IMR-90 (cell line): ENCODE measurements around the gene FGFBP2. TPM values are rescaled to one million over a fixed set of nuclear protein-coding genes. Genes with fewer than 3 reads are reported as not detected.

Source experiments
- ATAC-seq: fragments of 200-7000 bp; cut with Tn5 transposase; 2 replicates; pipeline ENCODE4 v1.9.1; 2020; ENCODE audit warnings: low read depth, mild to moderate bottlenecking, moderate library complexity
- BruUV-seq: library from RNA; stranded (reverse); fragments of 400-500 nt; replicated peaks from 2 replicates; lab custom pipeline; 2021; lab: Mats Ljungman, UMichigan
- CTCF ChIA-PET: fragments of 300-600 bp; formaldehyde crosslinking; extraction: SDS; loops from one replicate; lab custom pipeline; 2021; ENCODE audit warnings: antibody characterized with exemption; lab: Yijun Ruan, JAX
- POLR2A ChIA-PET: fragments of 300-600 bp; sonication (Branson Sonifier 250); formaldehyde crosslinking; loops from one replicate; lab custom pipeline; 2022; ENCODE audit warnings: antibody characterized with exemption; ENCODE audit not compliant: unreplicated experiment; lab: Charles Lee
- DNase-seq: peaks from one replicate; pipeline ENCODE4 v3.0.0; 2013
- H2AFZ ChIP-seq: replicated peaks from 2 replicates; pipeline ENCODE3; 2013; ENCODE audit warnings: low read length, mild to moderate bottlenecking; ENCODE audit not compliant: poor library complexity
- H2AK5ac ChIP-seq: 2 replicates; pipeline ENCODE4 v1.6.1; 2013; ENCODE audit warnings: low read depth, low read length, inconsistent platforms
- H2AK9ac ChIP-seq: replicated peaks from 2 replicates; pipeline ENCODE3; 2013; ENCODE audit warnings: mild to moderate bottlenecking, low read depth, low read length, moderate library complexity; ENCODE audit not compliant: poor library complexity
- H2BK120ac ChIP-seq: 2 replicates; pipeline ENCODE4 v1.6.1; 2013; ENCODE audit warnings: low read depth, low read length, inconsistent platforms
- H2BK15ac ChIP-seq: 3 replicates; pipeline ENCODE4 v1.6.1; 2013; ENCODE audit warnings: low read depth, low read length, inconsistent platforms
- H2BK20ac ChIP-seq: 2 replicates; pipeline ENCODE4 v1.6.1; 2013; ENCODE audit warnings: low read depth, mild to moderate bottlenecking, inconsistent platforms, low read length, moderate library complexity
- H2BK5ac ChIP-seq: 2 replicates; pipeline ENCODE4 v1.6.1; 2013; ENCODE audit warnings: mild to moderate bottlenecking, low read depth, low read length, inconsistent platforms; ENCODE audit not compliant: poor library complexity, severe bottlenecking
- H3K14ac ChIP-seq: replicated peaks from 2 replicates; pipeline ENCODE4 v1.6.1; 2013; ENCODE audit warnings: low read depth, low read length, inconsistent platforms
- H3K18ac ChIP-seq: 2 replicates; pipeline ENCODE4 v1.6.1; 2013; ENCODE audit warnings: low read depth, low read length, control low read depth
- H3K23ac ChIP-seq: 2 replicates; pipeline ENCODE4 v1.6.1; 2013; ENCODE audit warnings: low read depth, low read length, inconsistent platforms
- H3K27ac ChIP-seq: 2 replicates; pipeline ENCODE4 v1.5.1; 2013; ENCODE audit warnings: mild to moderate bottlenecking, control low read depth, low read length; ENCODE audit not compliant: insufficient read depth
- H3K27me3 ChIP-seq: 2 replicates; pipeline ENCODE4 v1.6.1; 2013; ENCODE audit warnings: low read length; ENCODE audit not compliant: control insufficient read depth, insufficient read depth
- H3K36me3 ChIP-seq: 2 replicates; pipeline ENCODE4 v1.6.1; 2013; ENCODE audit warnings: low read length, mixed read lengths; ENCODE audit not compliant: control insufficient read depth, insufficient read depth
- H3K4ac ChIP-seq: 2 replicates; pipeline ENCODE4 v1.6.1; 2013; ENCODE audit warnings: low read depth, low read length, inconsistent platforms
- H3K4me1 ChIP-seq: 2 replicates; pipeline ENCODE4 v1.6.1; 2013; ENCODE audit warnings: low read length, mixed read lengths; ENCODE audit not compliant: control insufficient read depth, insufficient read depth
- H3K4me2 ChIP-seq: 2 replicates; pipeline ENCODE4 v1.6.1; 2013; ENCODE audit warnings: low read depth, mild to moderate bottlenecking, control low read depth, low read length, moderate library complexity
- H3K4me3 ChIP-seq: 2 replicates; pipeline ENCODE4 v1.5.1; 2013; ENCODE audit warnings: low read depth, mild to moderate bottlenecking, control low read depth, low read length, moderate library complexity; ENCODE audit not compliant: insufficient read depth
- H3K56ac ChIP-seq: 2 replicates; pipeline ENCODE4 v1.6.1; 2013; ENCODE audit warnings: low read length, inconsistent platforms; ENCODE audit not compliant: insufficient read depth; ENCODE audit errors: extremely low read depth
- H3K79me1 ChIP-seq, 2 experiments: 2 replicates each; pipeline ENCODE4 v1.6.1; 2013; ENCODE audit warnings: low read length in 2 of 2, inconsistent platforms in 1 of 2, low read depth in 1 of 2
- H3K9ac ChIP-seq: 2 replicates; pipeline ENCODE4 v1.6.1; 2013; ENCODE audit warnings: low read depth, low read length, control low read depth
- H3K9me1 ChIP-seq: 2 replicates; pipeline ENCODE4 v1.6.1; 2013; ENCODE audit warnings: low read length, inconsistent platforms; ENCODE audit not compliant: insufficient read depth
- H3K9me3 ChIP-seq: 2 replicates; pipeline ENCODE4 v1.6.1; 2013; ENCODE audit warnings: low read length; ENCODE audit not compliant: control insufficient read depth, insufficient read depth
- H4K20me1 ChIP-seq: 2 replicates; pipeline ENCODE4 v1.6.1; 2013; ENCODE audit warnings: low read length, inconsistent platforms; ENCODE audit not compliant: insufficient read depth
- H4K5ac ChIP-seq: 2 replicates; pipeline ENCODE4 v1.6.1; 2013; ENCODE audit warnings: mild to moderate bottlenecking, low read depth, low read length, control low read depth
- H4K8ac ChIP-seq, 2 experiments: 2 replicates each; pipeline ENCODE4 v1.6.1; 2013; ENCODE audit warnings: low read depth in 2 of 2, low read length in 2 of 2, control low read depth in 1 of 2, inconsistent platforms in 1 of 2
- H4K91ac ChIP-seq: 2 replicates; pipeline ENCODE4 v1.6.1; 2013; ENCODE audit warnings: low read depth, low read length, inconsistent platforms; ENCODE audit not compliant: insufficient read depth
- CEBPB ChIP-seq: IDR thresholded peaks from 2 replicates; pipeline ENCODE4 v1.6.1; 2012; ENCODE audit warnings: low read depth, low read length, improper control_type of control experiment
- POLR2A ChIP-seq: IDR thresholded peaks from 2 replicates; pipeline ENCODE4 v1.6.1; 2012; ENCODE audit warnings: mild to moderate bottlenecking, low read depth, low read length
- WGBS, 2 experiments: methylation state at CpG; one replicate each; pipeline versions ENCODE4 v1.1.5 to v1.1.7; 2013; ENCODE audit warnings: missing lambda C conversion rate in 2 of 2; ENCODE audit not compliant: insufficient read length in 1 of 2; ENCODE audit errors: extremely low coverage in 2 of 2; 5-methylcytosine and 5-hydroxymethylcytosine counted together
- dilution Hi-C: fragments of 300-500 bp; cut with HindIII; formaldehyde crosslinking; loops from one replicate; pipeline ENCODE4 v1.14.3; 2018; ENCODE audit warnings: low sequenced_read_pairs; ENCODE audit not compliant: unreplicated experiment
- in situ Hi-C: fragments of 300-500 bp; cut with MboI; formaldehyde crosslinking; loops from 3 replicates; pipeline ENCODE4 v1.14.3; 2019; ENCODE audit warnings: low sequenced_read_pairs, inconsistent platforms, mixed read lengths
- intact Hi-C: fragments of 100-400 bp; cut with micrococcal nuclease; formaldehyde crosslinking; loops from 2 replicates; pipeline ENCODE4 v1.10.0; 2022
- polyA plus RNA-seq, 3 experiments: library from polyadenylated mRNA; depleted of rRNA; stranded (reverse); fragments of >200 nt; gene quantifications; 2 replicates each; pipeline ENCODE4 v1.2.3, GENCODE V29; 2012; ENCODE audit warnings: low replicate concordance in 1 of 3
- total RNA-seq: library from RNA; depleted of rRNA; stranded (reverse); fragments of >200 nt; gene quantifications from 2 replicates; pipeline ENCODE4 v1.2.3, GENCODE V29; 2012

FGFBP2 gene
- total and polyA plus RNA-seq, 2 of the 4 experiments (the other 2 are of a cell fraction), result not detected

DNA sequence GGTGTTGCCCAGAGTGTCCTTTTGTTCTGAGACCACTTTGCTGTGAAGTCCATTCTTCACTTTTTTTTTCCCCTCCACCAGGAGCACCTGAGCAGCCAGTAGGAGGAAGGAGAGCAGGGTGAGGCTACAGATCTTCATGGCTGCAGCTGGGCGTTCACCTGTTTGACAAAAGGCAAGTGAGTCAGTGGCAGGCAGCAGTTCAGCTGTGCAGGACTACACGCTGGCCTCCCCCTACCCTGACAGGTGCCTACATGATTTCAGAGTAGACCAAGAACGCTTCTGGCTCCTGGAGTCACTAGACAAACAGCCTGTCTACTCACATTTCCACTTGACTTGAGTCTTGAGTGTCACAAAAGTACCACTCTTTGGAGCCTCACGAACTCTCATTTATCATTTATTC lies 26.5 kb downstream of the FGFBP2 start:
- no peak for TF ChIP-seq POLR2A
- TF ChIP-seq CEBPB, result no peak
- Histone ChIP-seq H4K5ac (no peak overlapping the region), H4K20me1 (no peaks in the 10 kb centered on the region), H4K8ac (no peak overlapping the region), H2BK20ac (no peak overlapping the region), H3K27ac (no peak overlapping the region), H3K27me3 (peaks cover 33% of the 10 kb centered on the region), H3K9me3 (no peaks in the 10 kb centered on the region), H3K23ac (no peak overlapping the region), H3K14ac (no peak overlapping the region), H3K18ac (no peak overlapping the region), H3K4ac (no peak overlapping the region), H3K4me2 (no peak overlapping the region), H2AK5ac (no peak overlapping the region), H4K91ac (no peak overlapping the region), H2AFZ (no peak overlapping the region), H2AK9ac (no peak overlapping the region), H3K36me3 (no peaks in the 10 kb centered on the region), H3K9ac (no peak overlapping the region), H3K9me1 (no peaks in the 10 kb centered on the region; the same call in 1 of the 2 replicates), H2BK5ac (no peak overlapping the region), H3K4me3 (no peak overlapping the region), H2BK120ac (no peak overlapping the region), H3K79me1 (no peaks in the 10 kb centered on the region), H2BK15ac (no peak overlapping the region), H3K56ac (no peak overlapping the region), H3K4me1 (no peaks in the 10 kb centered on the region)
- in situ Hi-C loops (no loop called here), dilution Hi-C loops (no loop called here), intact Hi-C loops (no loop called here)
- ATAC-seq (no peak), DNase-seq (no peak)
- CTCF ChIA-PET, result interaction anchor here (0.7 kb wide), 1 partner anchor 328 kb away, joined by 3 read pairs; no protein-coding TSS in a partner anchor
- 71% methylated on average over 2 of the region's 4 CpGs; no CpG with 5 or more reads in 1 of the 2 experiments for WGBS, 2 experiments
- POLR2A ChIA-PET, result no interaction called here
- no TSS peak for BruUV-seq
